Liver (tissue), 9 donors: ENCODE results near the gene MICAL2. TPM values are rescaled to one million over a fixed set of nuclear protein-coding genes. Genes with fewer than 3 reads are reported as not detected.

Source experiments
- DNase-seq: peaks from one replicate; pipeline ENCODE4 v3.0.0-alpha.2; 2017; ENCODE audit warnings: low spot score
- H3K27ac ChIP-seq, 2 donors: one replicate each; pipeline ENCODE4 v1.7.0; 2013; ENCODE audit warnings: inconsistent platforms in 2 of 2, low read length in 2 of 2, control low read depth in 1 of 2, low read depth in 1 of 2, mild to moderate bottlenecking in 1 of 2
- H3K27me3 ChIP-seq, 4 donors: one replicate each; pipeline versions ENCODE4 v1.6.1 to v1.7.0; 2013; ENCODE audit warnings: low read length in 3 of 4, inconsistent platforms in 1 of 4, mild to moderate bottlenecking in 1 of 4, moderate library complexity in 1 of 4; ENCODE audit not compliant: control insufficient read depth in 4 of 4, insufficient read depth in 4 of 4
- H3K36me3 ChIP-seq, 4 donors: one replicate each; pipeline versions ENCODE4 v1.6.1 to v1.7.0; 2013; ENCODE audit warnings: low read length in 3 of 4, mild to moderate bottlenecking in 3 of 4, low read depth in 1 of 4, moderate library complexity in 1 of 4; ENCODE audit not compliant: control insufficient read depth in 4 of 4, insufficient read depth in 3 of 4
- H3K4me1 ChIP-seq, 4 donors: one replicate each; pipeline versions ENCODE4 v1.6.1 to v1.7.0; 2013; ENCODE audit warnings: low read length in 3 of 4, mild to moderate bottlenecking in 3 of 4, moderate library complexity in 1 of 4; ENCODE audit not compliant: control insufficient read depth in 4 of 4, insufficient read depth in 4 of 4
- H3K4me3 ChIP-seq, 3 donors: one replicate each; pipeline versions ENCODE4 v1.6.1 to v1.7.0; 2013; ENCODE audit warnings: low read length in 3 of 3, control low read depth in 1 of 3, low read depth in 1 of 3, mild to moderate bottlenecking in 1 of 3
- H3K9ac ChIP-seq, 2 donors: one replicate each; pipeline ENCODE4 v1.7.0; 2013; ENCODE audit warnings: low read length in 2 of 2, mild to moderate bottlenecking in 2 of 2, moderate library complexity in 2 of 2, control low read depth in 1 of 2, low read depth in 1 of 2
- H3K9me3 ChIP-seq, 4 donors: one replicate each; pipeline versions ENCODE4 v1.6.1 to v1.7.0; 2013; ENCODE audit warnings: low read length in 3 of 4; ENCODE audit not compliant: control insufficient read depth in 4 of 4
- CTCF ChIP-seq: fragments of 150-350 bp; IDR thresholded peaks from 2 replicates; pipeline ENCODE4 v1.5.1; 2017; ENCODE audit warnings: improper control_type of control experiment, low read depth, low read length; ENCODE audit not compliant: missing input control
- EGR1 ChIP-seq, 2 donors: IDR thresholded peaks; 2 replicates each; pipeline ENCODE4 v1.6.1; 2016 to 2018; ENCODE audit warnings: antibody characterized with exemption in 2 of 2, low read depth in 2 of 2
- FOXA1 ChIP-seq: IDR thresholded peaks from 2 replicates; pipeline ENCODE4 v1.6.1; 2016; ENCODE audit warnings: antibody characterized with exemption
- FOXA2 ChIP-seq: IDR thresholded peaks from 2 replicates; pipeline ENCODE4 v1.6.1; 2016; ENCODE audit warnings: antibody characterized with exemption
- GABPA ChIP-seq, 2 donors: IDR thresholded peaks in 1 of 2; conservative IDR thresholded peaks in 1 of 2; 2 replicates each; pipeline ENCODE4 v1.6.1; 2016; ENCODE audit warnings: antibody characterized with exemption in 2 of 2, mild to moderate bottlenecking in 1 of 2, moderate library complexity in 1 of 2
- HNF4A ChIP-seq, 2 donors: conservative IDR thresholded peaks; 2 replicates each; pipeline ENCODE4 v1.6.1; 2016; ENCODE audit warnings: antibody characterized with exemption in 2 of 2, mild to moderate bottlenecking in 2 of 2
- HNF4G ChIP-seq: IDR thresholded peaks from 2 replicates; pipeline ENCODE4 v1.6.1; 2016; ENCODE audit warnings: antibody characterized with exemption
- JUND ChIP-seq, 2 donors: IDR thresholded peaks; 2 replicates each; pipeline ENCODE4 v1.6.1; 2016; ENCODE audit warnings: antibody characterized with exemption in 2 of 2
- MAX ChIP-seq: IDR thresholded peaks from 2 replicates; pipeline ENCODE4 v1.6.1; 2016; ENCODE audit warnings: antibody characterized with exemption
- NR2F2 ChIP-seq: IDR thresholded peaks from 2 replicates; pipeline ENCODE4 v1.6.1; 2016; ENCODE audit warnings: antibody characterized with exemption
- REST ChIP-seq: IDR thresholded peaks from 2 replicates; pipeline ENCODE4 v1.6.1; 2016; ENCODE audit warnings: antibody characterized with exemption, mild to moderate bottlenecking
- YY1 ChIP-seq: IDR thresholded peaks from 2 replicates; pipeline ENCODE4 v1.6.1; 2016; ENCODE audit warnings: antibody characterized with exemption, mild to moderate bottlenecking
- ZBTB33 ChIP-seq: IDR thresholded peaks from 2 replicates; pipeline ENCODE4 v1.6.1; 2016; ENCODE audit warnings: antibody characterized with exemption
- WGBS: extraction: QIAGEN DNeasy Blood & Tissue Kit; methylation state at CpG from one replicate; pipeline ENCODE4 v1.1.7; 2013; 5-methylcytosine and 5-hydroxymethylcytosine counted together
- polyA plus RNA-seq, 2 donors: library from polyadenylated mRNA; stranded (reverse) in 1 of 2; unstranded in 1 of 2; fragments of 200-250 nt in 1 of 2; fragments of >200 nt in 1 of 2; fragmentation: Nextera tagmentation in 1 of 2; extraction: Ambion mirVana in 1 of 2; gene quantifications; one replicate each; pipeline versions ENCODE4 v1.2.1 to v1.2.3, GENCODE V29; 2013 to 2015
- total RNA-seq, 2 donors: library from RNA; depleted of rRNA; stranded (reverse); fragments of >200 nt; gene quantifications; one replicate each; pipeline ENCODE4 v1.2.3, GENCODE V29; 2014
- donor health status: healthy.
- donor health status: healthy.
- donor health status: healthy.
- donor health status: healthy.
- donor health status: healthy.

The MICAL2 gene
- total and polyA plus RNA-seq, 4 donors, result 17.5 to 113 (median 42.9) TPM

- TF ChIP-seq ZBTB33, result no peak
Measured at GRCh38 chr11:12186701-12187100, 76.3 kb downstream of the MICAL2 start (continued).

GRCh38 chr11:12187399-12187798 lies 77.0 kb downstream of the MICAL2 start:
- DNase-seq, result no peak
- no peaks in the 10 kb centered on the region for H3K4me1 ChIP-seq
- no peak overlapping the region for H3K9ac ChIP-seq
- no peak for TF ChIP-seq ZBTB33
- H3K27me3 ChIP-seq, result no peaks in the 10 kb centered on the region
- 94% methylated on average over 8 of the region's 8 CpGs for WGBS
- peaks cover 0 to 3% (median 2%) of the 10 kb centered on the region in 4 donors for H3K36me3 ChIP-seq
- H3K4me3 ChIP-seq, result no peak overlapping the region
- no peaks in the 10 kb centered on the region for H3K9me3 ChIP-seq
- H3K27ac ChIP-seq, result no peak overlapping the region

GRCh38 chr11:12188548-12189317 lies 78.3 kb downstream of the MICAL2 start:
- no peaks in the 10 kb centered on the region for H3K4me1 ChIP-seq
- H3K36me3 ChIP-seq, result peaks cover 0 to 3% (median under 1%) of the 10 kb centered on the region in 4 donors
- no peaks in the 10 kb centered on the region for H3K27me3 ChIP-seq
- no peak overlapping the region for H3K9ac ChIP-seq
- no peak overlapping the region for H3K4me3 ChIP-seq
- no peaks in the 10 kb centered on the region for H3K9me3 ChIP-seq
- no peak for DNase-seq
- TF ChIP-seq YY1, result no peak
- TF ChIP-seq NR2F2, result no peak
- TF ChIP-seq JUND (IDR thresholded peaks at IDR 0.05), result no peak
- TF ChIP-seq EGR1 (IDR thresholded peaks at IDR 0.05; ENCODE audit: low read depth in 2 of 2), result no peak
- no peak for TF ChIP-seq FOXA1
- TF ChIP-seq FOXA2, result no peak
- H3K27ac ChIP-seq, result no peak overlapping the region
- WGBS, result 96% methylated on average over 3 of the region's 3 CpGs

- no peaks in the 10 kb centered on the region for H3K9me3 ChIP-seq
- no peak overlapping the region for H3K4me3 ChIP-seq
- no peaks in the 10 kb centered on the region for H3K4me1 ChIP-seq
- WGBS, result 94% methylated on average over 8 of the region's 8 CpGs
- no peak overlapping the region for H3K27ac ChIP-seq
- no peak for DNase-seq
- no peak overlapping the region for H3K9ac ChIP-seq
- peaks cover 0 to 3% (median under 1%) of the 10 kb centered on the region in 4 donors for H3K36me3 ChIP-seq
- no peaks in the 10 kb centered on the region for H3K27me3 ChIP-seq
- no peak for TF ChIP-seq MAX
- no peak for TF ChIP-seq FOXA1
- TF ChIP-seq CTCF, result no peak
- no peak for TF ChIP-seq HNF4G
- TF ChIP-seq FOXA2, result no peak
- no peak for TF ChIP-seq HNF4A (conservative IDR thresholded peaks at IDR 0.05)
- TF ChIP-seq EGR1 (IDR thresholded peaks at IDR 0.05; ENCODE audit: low read depth in 2 of 2), result no peak
- TF ChIP-seq GABPA (IDR thresholded peaks at IDR 0.05 in 1 of 2, conservative IDR thresholded peaks at IDR 0.05 in 1 of 2), result no peak
- no peak for TF ChIP-seq NR2F2
- TF ChIP-seq REST, result no peak
Measured at GRCh38 chr11:12189543-12190235, 79.3 kb downstream of the MICAL2 start.
